Endothelial cell of umbilical vein (primary cell): ENCODE results near the gene CROT. TPM values are rescaled to one million over a fixed set of nuclear protein-coding genes. Genes with fewer than 3 reads are reported as not detected.

Source experiments
- BruUV-seq: library from RNA; stranded (reverse); fragments of 400-500 nt; replicated peaks from 2 replicates; lab custom pipeline; 2021; lab: Mats Ljungman, UMichigan
- CTCF ChIA-PET: fragments of 300-600, 350-600 bp; sonication (Branson Sonifier 250); formaldehyde crosslinking; loops from one replicate; lab custom pipeline; 2021; ENCODE audit warnings: antibody characterized with exemption, inconsistent platforms; lab: Charles Lee
- POLR2A ChIA-PET: fragments of 300-600, 350-600 bp; sonication (Branson Sonifier 250); formaldehyde crosslinking; loops from one replicate; lab custom pipeline; 2021; ENCODE audit warnings: antibody characterized with exemption, inconsistent platforms; lab: Charles Lee
- DNase-seq: peaks from one replicate; pipeline ENCODE4 v3.0.0-alpha.2; 2011; ENCODE audit warnings: low read depth, low spot score
- FAIRE-seq: peaks from 2 replicates; lab custom pipeline; 2011; peaks lifted over from hg19 to GRCh38; lab: Jason Lieb, UNC
- H2AFZ ChIP-seq: 2 replicates; pipeline ENCODE4 v1.6.0; 2012; ENCODE audit warnings: low read depth, low read length, control low read depth, inconsistent platforms
- H3K27ac ChIP-seq: 2 replicates; pipeline ENCODE4 v1.5.1; 2011; ENCODE audit warnings: low read depth, mild to moderate bottlenecking, control low read depth, low read length, moderate library complexity; ENCODE audit not compliant: insufficient read depth
- H3K27me3 ChIP-seq, 2 experiments: 2 replicates each; pipeline versions ENCODE4 v1.6.0 to v1.6.1; 2011; ENCODE audit warnings: low read length in 2 of 2, mixed read lengths in 1 of 2; ENCODE audit not compliant: control insufficient read depth in 2 of 2, insufficient read depth in 2 of 2
- H3K36me3 ChIP-seq, 2 experiments: 2 replicates in 1 of 2; 3 replicates in 1 of 2; pipeline ENCODE4 v1.5.1; 2011; ENCODE audit warnings: low read length in 2 of 2, mild to moderate bottlenecking in 1 of 2, moderate library complexity in 1 of 2; ENCODE audit not compliant: control insufficient read depth in 2 of 2, insufficient read depth in 2 of 2; ENCODE audit errors: extremely low read depth in 1 of 2
- H3K4me1 ChIP-seq: 3 replicates; pipeline ENCODE4 v1.5.1; 2011; ENCODE audit warnings: mild to moderate bottlenecking, low read length; ENCODE audit not compliant: control insufficient read depth, insufficient read depth; ENCODE audit errors: extremely low read depth
- H3K4me2 ChIP-seq: 2 replicates; pipeline ENCODE4 v1.6.1; 2011; ENCODE audit warnings: low read length, control low read depth, mixed read lengths; ENCODE audit not compliant: insufficient read depth
- H3K4me3 ChIP-seq, 3 experiments: fragments of 200-600 bp in 1 of 3; sonication (generic), shearing (Covaris generic) in 1 of 3; replicated peaks in 1 of 3; 2 replicates each; pipeline ENCODE4 v1.5.1; 2011 to 2016; ENCODE audit warnings: control low read depth in 3 of 3, low read length in 3 of 3, mild to moderate bottlenecking in 2 of 3, inconsistent platforms in 1 of 3, low read depth in 1 of 3, moderate library complexity in 1 of 3; ENCODE audit not compliant: insufficient read depth in 1 of 3
- H3K79me2 ChIP-seq: 2 replicates; pipeline ENCODE4 v1.6.0; 2012; ENCODE audit warnings: low read length, inconsistent platforms; ENCODE audit not compliant: control insufficient read depth, insufficient read depth
- H3K9ac ChIP-seq: replicated peaks from 2 replicates; pipeline ENCODE3; 2011; ENCODE audit warnings: low read length, control low read depth; ENCODE audit not compliant: insufficient read depth; ENCODE audit errors: extremely low read depth
- H3K9me1 ChIP-seq: replicated peaks from 3 replicates; pipeline ENCODE4 v1.6.0; 2011; ENCODE audit warnings: mild to moderate bottlenecking, low read length; ENCODE audit not compliant: control insufficient read depth, insufficient read depth; ENCODE audit errors: extremely low read depth
- H3K9me3 ChIP-seq: replicated peaks from 2 replicates; pipeline ENCODE4 v1.5.1; 2012; ENCODE audit warnings: low read length, inconsistent platforms; ENCODE audit not compliant: control insufficient read depth, insufficient read depth
- H4K20me1 ChIP-seq: replicated peaks from 2 replicates; pipeline ENCODE3; 2011; ENCODE audit warnings: mild to moderate bottlenecking, low read length; ENCODE audit not compliant: control insufficient read depth, insufficient read depth; ENCODE audit errors: extremely low read depth
- CTCF ChIP-seq, 2 donors: IDR thresholded peaks; 1 replicate in 1 of 2; 2 replicates in 1 of 2; pipeline ENCODE4 v1.5.1; 2011; ENCODE audit warnings: low read length in 2 of 2, mild to moderate bottlenecking in 2 of 2, moderate library complexity in 2 of 2, control low read depth in 1 of 2, inconsistent platforms in 1 of 2, low read depth in 1 of 2; ENCODE audit not compliant: insufficient read depth in 1 of 2; ENCODE audit errors: extremely low read depth in 1 of 2
- EZH2 ChIP-seq: IDR thresholded peaks from 2 replicates; pipeline ENCODE4 v1.6.1; 2012; ENCODE audit warnings: borderline replicate concordance, low read depth, mild to moderate bottlenecking, moderate library complexity, low read length, inconsistent platforms; ENCODE audit not compliant: severe bottlenecking
- FOS ChIP-seq: IDR thresholded peaks from 2 replicates; pipeline ENCODE4 v1.6.1; 2011; ENCODE audit warnings: mild to moderate bottlenecking, low read length, moderate library complexity, borderline replicate concordance; ENCODE audit not compliant: insufficient read depth
- GATA2 ChIP-seq: IDR thresholded peaks from 2 replicates; pipeline ENCODE4 v1.7.0; 2011; ENCODE audit warnings: low read depth, mild to moderate bottlenecking, moderate library complexity, mixed read lengths, low read length; ENCODE audit not compliant: insufficient read length, insufficient read depth
- JUN ChIP-seq: IDR thresholded peaks from 2 replicates; pipeline ENCODE4 v1.6.1; 2011; ENCODE audit warnings: borderline replicate concordance, low read depth; ENCODE audit not compliant: insufficient read length, insufficient read depth
- MAX ChIP-seq: IDR thresholded peaks from 2 replicates; pipeline ENCODE4 v1.6.1; 2011; ENCODE audit not compliant: insufficient read depth, insufficient read length
- MYC ChIP-seq: IDR thresholded peaks from one replicate; pipeline ENCODE4 v1.6.1; 2011; ENCODE audit warnings: mild to moderate bottlenecking, low read depth, low read length
- POLR2A ChIP-seq: IDR thresholded peaks from 2 replicates; pipeline ENCODE4 v1.6.1; 2012; ENCODE audit warnings: low read depth, mild to moderate bottlenecking, control low read depth, low read length
- POLR2AphosphoS5 ChIP-seq: IDR thresholded peaks from 2 replicates; pipeline ENCODE4 v1.6.1; 2012; ENCODE audit warnings: low read depth, mild to moderate bottlenecking, control low read depth, low read length, moderate library complexity; ENCODE audit not compliant: insufficient read depth
- dilution Hi-C: fragments of 300-500 bp; cut with MboI; formaldehyde crosslinking; loops from one replicate; pipeline ENCODE4 v1.15.0; 2019; ENCODE audit warnings: low sequenced_read_pairs; ENCODE audit not compliant: extremely low pct_ligation_motif_present
- intact Hi-C: fragments of 100-400 bp; cut with micrococcal nuclease; formaldehyde crosslinking; loops from one replicate; pipeline ENCODE4 v1.10.0; 2022
- polyA plus RNA-seq, 4 experiments: library from polyadenylated mRNA; depleted of rRNA in 3 of 4; stranded (reverse) in 3 of 4; unstranded in 1 of 4; fragments of >200 nt; gene quantifications; 2 replicates each; pipeline versions ENCODE4 v1.2.1 to v1.2.3, GENCODE V29; 2011 to 2012; ENCODE audit warnings: missing spikeins in 1 of 4
- total RNA-seq: library from RNA; stranded (reverse); gene quantifications from 2 replicates; pipeline ENCODE4 v1.2.3, GENCODE V29; 2021

CROT gene
- total and polyA plus RNA-seq, 2 donors (not counting 3 experiments of a cell fraction or from before 2014, with no cell fraction given), result 3.3 to 6.6 TPM

GRCh38 chr7:87420173-87420572 lies 74.7 kb downstream of the CROT start:
- Histone ChIP-seq H4K20me1 (no peaks in the 10 kb centered on the region), H3K9ac (no peak overlapping the region), H3K9me1 (no peaks in the 10 kb centered on the region), H3K4me1 (no peaks in the 10 kb centered on the region), H3K79me2 (no peaks in the 10 kb centered on the region), H3K27me3 (peaks cover 5 to 9% of the 10 kb centered on the region in 2 experiments), H3K36me3 (no peaks in the 10 kb centered on the region), H3K4me2 (no peak overlapping the region), H2AFZ (no peak overlapping the region), H3K27ac (no peak overlapping the region), H3K9me3 (no peaks in the 10 kb centered on the region), H3K4me3 (no peak overlapping the region)
- no TSS peak for BruUV-seq
- intact Hi-C loops, result no loop called here
- ChIA-PET CTCF (interaction anchor here (1.0 to 8.0 kb wide), 3 partner anchors 94 to 205 kb away, joined by 3 to 299 read pairs (median 5); no protein-coding TSS in a partner anchor), POLR2A (interaction anchor here (0.6 kb wide), 1 partner anchor 10 kb away, joined by 3 read pairs; no protein-coding TSS in a partner anchor)
- FAIRE-seq (no peak), DNase-seq (no peak)
- TF ChIP-seq MYC (no peak), MAX (no peak), FOS (no peak), POLR2A (no peak), CTCF (IDR thresholded peaks at IDR 0.05; ENCODE audit: extremely low read depth in 1 of 2, insufficient read depth in 1 of 2, low read depth in 1 of 2, low read length in 2 of 2) (no peak), POLR2AphosphoS5 (no peak), JUN (no peak), GATA2 (no peak), EZH2 (no peak)
- dilution Hi-C loops, result loop anchor here (25.0 kb wide), 1 partner anchor 108 kb away; no protein-coding TSS in a partner anchor
